HG03521 (cell line): ENCODE measurements around the gene RHBDF1.

Source experiments
- ATAC-seq: cut with Tn5 transposase; IDR thresholded peaks from one replicate; pipeline ENCODE4 v1.9.1; 2021; ENCODE audit warnings: mild to moderate bottlenecking, moderate library complexity; ENCODE audit not compliant: unreplicated experiment

The RHBDF1 gene

GRCh38 chr16:74747-75334 is 2.4 kb upstream of the RHBDF1 start:
- ATAC-seq = no peak

GRCh38 chr16:74051-74746 is 1.8 kb upstream of the RHBDF1 start:
- ATAC-seq = no peak

- no peak for ATAC-seq
Measured at GRCh38 chr16:71540-72401, 660 bp downstream of the RHBDF1 start.

- ATAC-seq = no peak
Measured at GRCh38 chr16:71210-71539, 1.3 kb downstream of the RHBDF1 start.

GRCh38 chr16:69181-69580 is 3.2 kb downstream of the RHBDF1 start:
- ATAC-seq = no peak

- ATAC-seq = no peak
Measured at GRCh38 chr16:67884-68789, 4.3 kb downstream of the RHBDF1 start.

GRCh38 chr16:67183-67791 is 5.1 kb downstream of the RHBDF1 start:
- no peak for ATAC-seq

GRCh38 chr16:66309-67182 is 5.9 kb downstream of the RHBDF1 start:
- ATAC-seq = no peak

GRCh38 chr16:65745-66144 is 6.7 kb downstream of the RHBDF1 start:
- ATAC-seq = no peak

- no peak for ATAC-seq
Measured at GRCh38 chr16:64914-65255, 7.5 kb downstream of the RHBDF1 start.

GRCh38 chr16:63998-64913 is 8.2 kb downstream of the RHBDF1 start:
- no peak for ATAC-seq

- no peak for ATAC-seq
Measured at GRCh38 chr16:63466-63865, 9.0 kb downstream of the RHBDF1 start.

- ATAC-seq = no peak
Measured at GRCh38 chr16:62968-63391, 9.5 kb downstream of the RHBDF1 start.

- no peak for ATAC-seq
Measured at GRCh38 chr16:62283-62967, 10.0 kb downstream of the RHBDF1 start.

- ATAC-seq = no peak
Measured at GRCh38 chr16:61879-62281, 10.6 kb downstream of the RHBDF1 start.

GRCh38 chr16:60929-61878 is 11.2 kb downstream of the RHBDF1 start:
- no peak for ATAC-seq

GRCh38 chr16:60166-60565 is 12.3 kb downstream of the RHBDF1 start:
- ATAC-seq = no peak
